GM21619 (cell line): Measurements from ENCODE around the gene CCDC93.

Experiments
- ATAC-seq: cut with Tn5 transposase; IDR thresholded peaks from one replicate; pipeline ENCODE4 v1.9.1; 2021; ENCODE audit not compliant: unreplicated experiment

The CCDC93 gene, protein sequence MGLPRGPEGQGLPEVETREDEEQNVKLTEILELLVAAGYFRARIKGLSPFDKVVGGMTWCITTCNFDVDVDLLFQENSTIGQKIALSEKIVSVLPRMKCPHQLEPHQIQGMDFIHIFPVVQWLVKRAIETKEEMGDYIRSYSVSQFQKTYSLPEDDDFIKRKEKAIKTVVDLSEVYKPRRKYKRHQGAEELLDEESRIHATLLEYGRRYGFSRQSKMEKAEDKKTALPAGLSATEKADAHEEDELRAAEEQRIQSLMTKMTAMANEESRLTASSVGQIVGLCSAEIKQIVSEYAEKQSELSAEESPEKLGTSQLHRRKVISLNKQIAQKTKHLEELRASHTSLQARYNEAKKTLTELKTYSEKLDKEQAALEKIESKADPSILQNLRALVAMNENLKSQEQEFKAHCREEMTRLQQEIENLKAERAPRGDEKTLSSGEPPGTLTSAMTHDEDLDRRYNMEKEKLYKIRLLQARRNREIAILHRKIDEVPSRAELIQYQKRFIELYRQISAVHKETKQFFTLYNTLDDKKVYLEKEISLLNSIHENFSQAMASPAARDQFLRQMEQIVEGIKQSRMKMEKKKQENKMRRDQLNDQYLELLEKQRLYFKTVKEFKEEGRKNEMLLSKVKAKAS

DNA sequence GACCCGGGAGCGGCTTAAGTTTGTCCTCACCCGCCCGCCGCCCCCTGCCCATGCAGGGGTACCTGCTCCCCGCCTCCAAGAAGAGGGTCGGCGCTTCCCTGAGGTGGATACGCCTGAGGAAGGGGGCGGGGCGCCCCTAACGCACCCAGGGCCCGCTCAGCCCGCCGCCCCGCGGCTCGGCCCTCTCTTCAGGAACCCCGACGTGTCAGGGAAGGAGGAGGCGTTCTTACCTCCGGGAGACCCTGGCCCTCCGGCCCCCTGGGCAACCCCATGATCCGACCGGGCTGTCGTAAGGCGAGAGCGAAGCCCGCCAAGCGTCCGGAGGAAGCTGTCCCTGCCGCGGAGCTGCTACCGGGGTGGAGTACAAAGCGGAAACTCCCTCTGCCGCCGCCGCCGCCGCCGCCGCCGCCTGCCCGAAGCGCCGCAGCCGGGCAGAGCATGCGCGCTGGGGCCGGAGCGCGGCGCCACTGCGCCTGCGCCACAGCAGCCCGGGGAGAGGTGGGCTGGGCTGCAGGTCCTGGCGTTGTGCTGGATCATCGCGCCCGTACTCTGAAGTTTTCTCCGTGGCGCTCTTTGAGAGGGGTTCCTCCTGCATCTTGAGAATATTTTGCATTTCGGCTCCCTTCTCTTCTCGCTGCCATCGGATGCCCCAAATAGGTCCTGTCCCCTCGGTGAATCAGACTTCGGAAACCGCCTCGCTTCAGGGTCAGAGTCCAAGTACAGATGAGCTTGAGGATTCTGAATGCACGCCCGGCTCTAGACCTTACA, at the start of gene CCDC93:
TSS of gene CCDC93 (minus strand) at position 347 of the 768 bp plus-strand sequence. CDS start at position 272, 75 bp downstream.
- ATAC-seq = peak; percentile 85

DNA sequence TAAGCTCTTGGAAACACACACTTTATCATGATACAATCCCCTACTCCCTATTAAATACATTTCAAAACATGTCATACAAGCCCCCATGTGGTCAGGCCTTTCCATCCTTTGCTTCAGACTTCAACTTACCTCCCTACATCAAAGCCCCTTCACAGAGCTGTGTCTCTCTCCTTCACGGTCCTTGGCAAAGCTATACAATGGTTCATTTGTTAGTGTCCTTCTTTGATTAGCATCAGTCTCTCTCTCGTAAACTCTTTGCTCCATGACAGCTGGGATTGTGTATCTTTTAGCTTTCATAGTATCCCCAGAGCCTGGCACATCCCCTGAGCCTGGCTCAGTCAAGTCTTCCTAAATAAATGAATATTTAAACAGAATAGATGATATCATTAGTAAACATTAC, 48.8 kb upstream of the CCDC93 start:
- no peak for ATAC-seq

DNA sequence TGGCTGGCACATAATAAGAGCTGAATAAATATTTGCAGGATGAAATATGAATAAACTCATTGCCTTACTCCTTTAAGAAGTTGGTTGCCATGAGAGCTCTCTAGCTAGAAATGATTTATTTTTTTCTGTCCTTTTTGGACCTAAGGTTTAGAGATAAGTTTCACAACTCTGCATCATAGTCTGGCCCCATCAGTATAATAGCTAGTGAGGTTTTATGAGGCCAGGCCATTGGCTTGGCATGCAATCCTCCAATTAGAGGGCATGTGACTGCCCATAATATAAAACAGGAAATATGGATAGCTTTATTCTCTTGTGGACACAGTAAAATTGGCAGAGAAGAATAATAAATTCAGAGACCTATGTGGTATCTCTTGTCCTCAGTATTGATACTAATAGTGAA, 48.2 kb upstream of the CCDC93 start:
- ATAC-seq = no peak

DNA sequence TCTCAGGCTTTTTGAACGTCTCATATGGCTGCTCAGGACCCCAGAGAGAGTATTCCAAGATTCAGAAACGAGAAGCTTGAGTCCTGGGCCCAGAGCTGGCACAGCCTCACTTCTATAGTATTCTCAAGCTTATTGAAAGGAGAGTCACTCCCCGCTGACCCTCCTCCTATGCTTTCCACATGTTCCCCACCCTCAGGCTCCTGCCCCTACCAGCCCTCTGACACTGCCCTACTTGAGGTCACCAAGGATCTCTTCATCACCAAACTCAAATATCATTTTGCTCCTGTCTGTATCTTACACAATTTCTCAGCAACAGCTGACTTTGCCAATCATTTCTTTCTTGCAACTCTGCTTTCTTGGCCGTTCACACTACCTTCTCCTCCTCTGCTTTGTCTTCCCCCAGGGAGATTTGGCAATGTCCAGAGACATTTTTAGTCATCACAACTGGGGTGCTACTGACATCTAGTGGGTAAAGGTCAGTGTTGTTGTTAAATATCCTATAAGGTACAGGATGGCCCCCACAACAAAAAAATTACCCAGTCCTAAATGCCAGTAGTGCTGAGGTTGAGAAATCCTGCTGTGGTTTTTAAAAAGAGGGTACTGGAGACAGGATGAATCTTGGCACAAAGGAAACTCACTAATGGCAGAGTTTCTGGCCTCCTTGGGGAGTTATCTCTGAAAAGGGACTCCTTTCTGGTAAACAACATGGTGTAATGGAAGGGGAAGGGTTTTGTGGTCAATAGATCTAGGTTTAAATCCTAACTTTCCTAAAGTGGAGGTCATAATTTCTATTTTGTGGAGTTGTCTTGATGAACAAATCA, 47.5 kb upstream of the CCDC93 start:
- ATAC-seq = peak; percentile 81

DNA sequence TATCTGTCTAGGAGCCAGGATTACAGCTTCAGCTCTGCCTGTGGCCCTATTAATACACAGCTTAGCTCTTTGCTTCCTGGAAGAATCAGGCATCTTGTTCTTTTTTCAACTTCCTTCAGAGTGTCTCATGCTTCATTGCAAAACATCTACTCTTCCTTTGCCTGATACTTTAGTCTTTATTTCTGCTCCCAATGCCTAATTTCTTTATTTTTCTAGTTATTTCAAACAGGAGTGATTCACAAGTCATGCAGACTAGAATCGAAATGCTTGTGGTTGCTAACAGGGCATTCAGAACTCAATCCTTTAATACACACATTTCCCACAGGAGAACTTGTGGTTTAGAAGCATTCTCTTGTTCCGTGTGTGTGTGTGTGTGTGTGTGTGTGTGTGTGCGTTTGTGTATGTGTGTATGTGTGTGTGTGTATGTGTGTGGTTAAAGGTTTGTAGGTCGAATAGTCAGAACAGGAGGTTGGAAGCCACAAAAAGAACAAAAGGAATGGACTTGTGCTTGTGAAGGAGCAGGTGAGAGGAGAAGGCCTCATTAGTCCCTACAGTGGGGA, 46.1 kb upstream of the CCDC93 start:
- no peak for ATAC-seq

DNA sequence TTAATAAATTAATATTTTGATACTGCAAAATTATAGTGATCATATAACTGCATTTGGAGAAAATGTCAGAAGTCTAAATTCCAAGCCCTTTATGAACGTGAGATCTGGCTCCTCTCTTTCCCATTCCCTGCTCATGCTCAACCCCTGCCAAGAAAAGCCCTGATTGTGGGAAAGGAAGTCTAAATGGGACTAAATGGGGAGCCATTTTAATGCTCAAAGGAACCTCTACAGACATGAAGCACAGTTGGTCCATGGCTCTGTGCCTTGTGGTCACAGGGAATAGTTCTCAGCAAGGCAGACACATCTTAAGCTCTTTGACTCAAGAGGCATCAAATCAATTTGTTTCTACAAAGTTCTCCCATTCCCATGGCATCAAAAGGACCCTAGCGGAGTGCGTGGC, 45.1 kb upstream of the CCDC93 start:
- ATAC-seq = no peak

DNA sequence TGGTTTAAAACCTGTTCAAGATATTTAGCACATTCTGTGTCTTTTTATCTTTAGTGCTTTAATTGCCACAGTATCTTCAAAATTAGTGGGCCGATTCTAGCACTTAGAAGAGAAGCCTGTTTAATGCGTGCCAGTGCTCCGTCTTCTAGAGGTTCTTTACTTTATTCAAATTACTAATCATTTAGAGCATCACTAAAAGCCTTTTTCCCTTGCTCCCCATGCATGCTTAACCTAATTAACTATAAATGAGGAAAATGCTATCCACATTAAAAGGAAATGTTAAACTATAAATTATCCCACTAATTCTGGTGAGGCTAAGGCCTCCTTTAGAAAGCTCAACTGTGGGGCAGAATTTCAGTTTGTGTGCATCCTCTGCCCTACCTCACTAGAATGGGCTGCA, 42.9 kb upstream of the CCDC93 start:
- ATAC-seq = no peak

DNA sequence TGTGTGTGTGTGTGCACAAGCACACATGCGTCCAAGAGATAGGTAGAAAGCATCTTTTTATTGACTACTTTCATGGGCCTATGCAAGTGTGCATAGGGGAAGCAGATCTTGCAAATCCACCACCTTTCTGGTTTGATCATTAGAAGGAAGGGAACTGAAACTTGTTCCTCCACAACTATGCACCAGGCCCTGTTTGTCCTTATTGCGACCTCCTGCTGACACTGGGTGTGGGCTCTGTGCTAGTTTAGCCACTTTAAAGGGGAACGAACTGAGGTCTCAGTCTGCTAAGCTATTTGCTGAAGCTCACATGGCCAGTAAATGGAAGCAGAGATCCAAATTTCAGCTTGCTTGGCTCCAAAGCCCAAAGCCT, 42.3 kb upstream of the CCDC93 start:
- peak; percentile 83 for ATAC-seq

DNA sequence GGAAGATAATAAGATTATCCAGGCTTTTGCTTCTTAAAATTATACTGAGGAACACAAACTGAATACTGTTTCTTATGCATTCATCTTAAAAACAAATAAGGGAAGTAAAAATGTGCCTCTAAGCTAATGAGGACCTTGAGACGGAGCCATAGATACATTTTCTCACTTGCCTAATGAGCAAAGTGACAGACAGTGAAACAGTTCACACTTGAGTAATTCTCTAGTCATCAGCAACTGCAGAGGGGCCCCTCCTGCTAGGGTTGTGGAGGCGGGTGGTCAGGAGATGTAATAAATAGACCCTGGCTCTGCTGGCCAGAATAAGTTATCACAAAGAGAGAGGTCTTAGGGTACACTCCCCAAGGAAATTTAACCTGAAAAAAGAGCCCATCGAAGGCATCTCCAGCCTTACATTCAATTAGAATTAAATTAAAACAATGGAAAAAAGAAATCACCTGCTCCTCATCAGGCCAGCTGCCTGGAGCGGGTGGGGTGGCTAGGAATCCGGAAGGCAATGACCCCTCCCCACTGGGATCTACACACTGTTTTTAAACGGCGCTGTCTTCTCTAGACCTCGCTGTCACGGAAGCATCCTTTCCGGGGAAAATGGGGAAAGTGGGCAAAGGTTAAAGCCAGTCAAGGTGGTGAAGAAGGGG, 41.8 kb upstream of the CCDC93 start:
- peak; percentile 88 for ATAC-seq

DNA sequence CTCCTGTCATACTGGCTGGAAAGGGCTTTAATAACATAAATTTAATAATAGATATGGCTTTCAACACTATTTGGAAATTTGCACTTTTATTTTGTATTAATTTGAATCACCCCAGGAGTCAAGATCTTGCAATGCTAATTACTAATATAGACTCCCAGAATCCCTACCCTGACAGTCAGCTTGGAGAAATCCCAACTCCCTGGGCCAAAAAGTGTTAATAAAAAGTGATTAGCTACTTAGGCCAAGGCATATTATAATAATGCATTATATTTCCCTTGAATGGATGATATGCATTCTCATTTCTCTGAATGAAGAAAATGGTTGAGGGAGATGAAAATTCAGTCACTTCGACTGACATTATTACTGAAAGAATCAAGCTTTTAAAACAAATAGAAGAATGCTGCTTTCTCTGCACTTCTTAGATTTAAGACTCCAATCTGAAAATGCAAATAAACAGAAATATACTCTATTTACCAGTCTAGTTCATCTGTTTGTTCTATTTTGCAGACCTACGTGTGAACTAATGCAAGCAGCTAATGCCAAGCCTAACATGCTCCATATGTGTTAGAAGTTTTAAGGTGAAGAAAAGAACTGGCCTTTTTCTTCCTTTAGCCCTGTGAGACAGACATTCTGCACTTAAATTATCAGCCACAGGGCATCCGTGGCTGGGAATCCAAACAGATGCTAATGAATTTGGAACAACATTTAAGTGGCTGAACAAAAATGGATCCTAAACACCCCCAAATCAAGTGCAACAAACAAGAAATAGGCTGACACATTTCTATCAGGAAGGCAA, 40.5 kb upstream of the CCDC93 start:
- no peak for ATAC-seq

DNA sequence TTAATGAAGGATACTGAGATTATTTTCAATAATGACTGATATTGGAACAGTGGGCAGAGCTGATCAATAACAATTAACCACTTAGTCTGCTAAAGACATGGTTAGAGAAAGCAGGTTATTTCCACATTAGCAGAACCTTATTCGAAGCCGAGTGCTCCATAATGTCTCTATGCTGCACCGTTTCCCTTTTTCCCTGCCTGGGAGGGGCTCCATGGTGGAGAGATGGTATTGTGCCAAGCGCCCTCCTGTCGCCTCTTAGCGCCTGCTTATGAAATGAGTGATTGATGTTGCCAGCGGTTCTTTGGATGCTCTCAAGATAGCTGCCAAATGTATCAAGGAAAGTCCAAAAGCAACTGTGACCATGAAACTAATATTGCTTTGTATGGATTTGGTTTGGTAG, 39.8 kb upstream of the CCDC93 start:
- no peak for ATAC-seq

DNA sequence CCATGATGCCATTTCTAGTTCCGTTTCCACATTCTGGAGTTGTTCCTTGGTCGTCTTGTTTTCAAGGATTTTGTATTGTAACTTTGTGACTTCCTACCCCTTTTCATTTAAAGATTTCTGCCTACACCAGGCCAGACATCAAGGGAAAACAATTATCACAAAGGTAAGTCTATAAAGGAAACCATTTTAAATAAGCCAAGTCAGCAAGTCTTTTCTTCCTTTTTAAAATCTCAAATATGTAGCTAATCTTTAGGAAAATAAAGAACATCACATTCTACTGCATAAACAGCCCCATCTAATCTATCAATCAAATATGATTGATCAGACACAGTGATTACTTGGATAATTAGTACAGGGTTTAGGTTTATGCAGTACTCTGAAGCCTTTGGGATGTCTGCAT, 38.6 kb upstream of the CCDC93 start:
- ATAC-seq = no peak

DNA sequence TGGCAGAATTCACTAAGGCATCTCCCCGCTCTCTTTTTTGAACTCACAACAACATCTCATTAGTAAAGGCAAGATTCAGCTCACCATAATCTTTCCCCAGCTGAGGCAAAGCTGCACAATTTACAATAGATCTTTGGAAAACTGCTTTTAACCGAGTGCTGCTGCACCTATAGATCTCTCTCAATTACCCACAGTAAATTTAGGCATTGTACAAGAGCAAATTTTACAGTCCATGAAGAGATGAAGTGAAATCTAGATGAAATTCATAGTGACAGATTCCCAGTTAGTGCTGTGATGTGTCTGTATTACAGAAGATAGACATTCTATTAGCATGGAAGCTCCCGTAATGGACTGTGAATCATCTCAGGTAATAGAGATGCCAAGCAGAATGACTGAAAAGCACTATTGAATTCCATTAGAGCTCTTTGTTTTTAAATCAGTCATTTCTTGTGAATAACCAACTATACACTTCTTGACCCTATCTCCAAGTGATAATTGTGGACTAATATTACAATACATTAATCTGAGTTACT, 38.0 kb upstream of the CCDC93 start:
- no peak for ATAC-seq

DNA sequence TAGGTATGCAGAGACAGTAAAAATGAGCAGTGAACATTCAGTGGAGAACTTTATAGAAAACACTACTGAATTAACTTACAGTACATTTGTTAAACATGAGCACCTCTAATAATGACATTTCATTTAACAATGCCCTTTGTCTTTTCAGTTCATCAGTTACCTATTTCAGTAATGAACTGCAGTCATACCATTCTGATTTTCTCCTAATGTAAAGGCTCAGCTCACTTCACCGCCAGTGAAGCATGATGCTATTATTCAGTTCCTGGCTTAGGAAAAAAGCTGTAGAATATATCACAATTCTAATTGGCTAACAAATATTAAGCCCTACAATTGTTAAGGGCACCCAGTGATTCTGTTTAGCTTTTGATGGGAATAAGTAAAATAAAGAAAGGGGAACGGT, 37.1 kb upstream of the CCDC93 start:
- no peak for ATAC-seq

DNA sequence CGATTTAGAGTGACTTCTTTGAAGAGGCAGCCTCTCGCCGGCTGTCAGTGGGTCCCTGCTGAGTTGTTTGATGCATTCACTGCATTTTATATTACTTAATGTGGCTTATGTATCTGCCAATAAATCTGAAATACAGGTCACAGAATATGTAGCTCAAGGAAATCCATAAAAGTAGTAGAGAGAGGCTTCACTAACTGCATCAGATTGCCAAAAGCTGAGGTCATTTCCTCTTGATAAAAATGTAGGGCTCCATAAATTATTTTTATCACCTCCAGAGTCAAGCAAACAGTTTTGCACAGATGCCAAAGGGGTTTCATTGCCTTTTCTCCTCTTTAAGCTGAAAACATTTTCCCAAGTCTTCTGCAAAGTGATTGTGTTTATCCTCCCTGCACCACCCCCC, 36.5 kb upstream of the CCDC93 start:
- no peak for ATAC-seq

DNA sequence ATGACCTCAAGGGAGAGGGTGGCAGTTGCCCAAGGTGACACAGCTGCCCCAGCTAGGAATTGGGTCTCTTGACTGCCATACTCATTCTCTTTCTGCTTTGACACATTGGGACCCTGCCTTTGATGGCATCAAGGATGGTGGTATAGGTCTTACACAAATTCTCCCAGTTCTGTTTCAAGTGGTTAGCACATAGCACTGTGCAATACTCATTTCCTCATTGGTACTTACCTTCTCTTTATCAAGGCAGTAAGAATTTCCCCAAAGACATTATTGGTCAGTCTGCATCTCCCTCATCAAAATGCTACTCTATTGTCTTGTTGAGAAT, 35.9 kb upstream of the CCDC93 start:
- ATAC-seq = peak; percentile 78

DNA sequence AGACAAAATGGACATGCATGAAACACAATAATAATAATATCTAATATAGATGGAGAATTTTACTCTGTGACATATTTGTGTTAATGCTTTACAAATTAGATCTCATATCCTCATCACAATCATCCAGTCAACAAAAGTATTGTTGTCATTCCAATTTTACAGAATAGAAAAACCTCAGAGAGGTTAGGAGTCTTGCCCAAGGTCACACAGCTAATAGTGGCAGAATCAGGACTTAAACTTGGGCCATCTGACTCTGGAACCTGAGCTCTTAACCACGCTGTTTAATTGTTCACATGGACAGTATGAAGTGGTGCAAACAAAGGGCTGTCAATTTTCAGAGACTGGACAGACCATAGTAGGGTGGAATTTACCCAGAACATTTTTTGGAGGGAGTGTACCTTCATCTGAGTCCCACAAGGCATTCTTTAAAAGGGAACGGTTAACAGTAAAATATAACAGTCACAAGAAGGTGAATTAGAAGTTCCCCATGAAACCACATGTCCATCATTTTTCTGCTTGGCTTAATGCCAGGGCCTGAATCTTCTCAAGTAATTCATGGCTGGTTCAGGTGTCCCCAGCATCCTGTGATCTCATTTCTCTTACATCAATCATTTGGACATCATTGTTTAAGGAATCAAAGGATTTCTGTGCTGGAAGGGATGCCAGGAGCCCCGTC, 35.4 kb upstream of the CCDC93 start:
- no peak for ATAC-seq

DNA sequence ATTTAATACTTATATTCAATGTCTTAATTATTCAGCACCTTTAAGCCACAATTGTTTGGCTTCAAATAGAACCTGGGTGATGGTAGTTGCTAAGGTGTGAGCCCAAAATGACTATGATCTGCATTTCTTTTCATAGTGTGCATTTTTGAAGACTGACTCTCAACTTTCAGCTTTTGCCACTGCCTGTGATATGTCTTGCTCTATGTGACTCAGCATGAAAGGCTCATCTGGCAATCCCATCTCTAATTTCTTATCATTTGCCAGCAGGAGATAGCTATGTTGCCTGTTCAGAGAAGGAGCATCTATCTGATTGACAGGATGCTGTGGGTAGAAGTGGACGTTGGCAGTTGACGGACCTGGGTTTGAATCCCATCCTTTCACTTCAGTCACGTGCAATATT, 34.5 kb upstream of the CCDC93 start:
- no peak for ATAC-seq

DNA sequence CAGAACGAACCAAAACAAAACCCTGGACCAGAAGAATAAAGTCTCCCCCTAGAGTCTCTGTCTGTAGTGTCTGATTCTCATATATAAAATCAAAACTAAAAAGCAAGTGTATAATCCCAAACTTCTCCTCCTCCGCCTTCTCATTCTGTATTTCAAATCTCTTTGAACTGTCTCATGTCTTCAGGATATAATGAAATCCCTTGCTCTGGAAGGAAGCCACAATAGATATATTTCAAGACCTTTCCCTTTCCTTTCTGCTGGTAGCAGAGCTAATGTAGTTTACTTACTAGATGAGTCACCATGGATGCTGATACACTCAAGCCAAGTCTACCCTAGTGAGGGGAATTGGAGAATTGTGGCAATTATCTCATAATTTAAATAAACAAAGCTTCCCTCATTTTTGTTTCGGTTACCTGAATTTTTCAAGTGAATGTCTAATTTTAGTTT, 33.5 kb upstream of the CCDC93 start:
- no peak for ATAC-seq
